IMR-90 (cell line): Measurements from ENCODE around the gene BET1. TPM values are rescaled to one million over a fixed set of nuclear protein-coding genes. Genes with fewer than 3 reads are reported as not detected.

ENCODE experiments used
- ATAC-seq: fragments of 200-7000 bp; cut with Tn5 transposase; 2 replicates; pipeline ENCODE4 v1.9.1; 2020; ENCODE audit warnings: low read depth, mild to moderate bottlenecking, moderate library complexity
- BruUV-seq: library from RNA; stranded (reverse); fragments of 400-500 nt; replicated peaks from 2 replicates; lab custom pipeline; 2021; lab: Mats Ljungman, UMichigan
- CTCF ChIA-PET: fragments of 300-600 bp; formaldehyde crosslinking; extraction: SDS; loops from one replicate; lab custom pipeline; 2021; ENCODE audit warnings: antibody characterized with exemption; lab: Yijun Ruan, JAX
- POLR2A ChIA-PET: fragments of 300-600 bp; sonication (Branson Sonifier 250); formaldehyde crosslinking; loops from one replicate; lab custom pipeline; 2022; ENCODE audit warnings: antibody characterized with exemption; ENCODE audit not compliant: unreplicated experiment; lab: Charles Lee
- DNase-seq: peaks from one replicate; pipeline ENCODE4 v3.0.0; 2013
- H2AFZ ChIP-seq: replicated peaks from 2 replicates; pipeline ENCODE3; 2013; ENCODE audit warnings: low read length, mild to moderate bottlenecking; ENCODE audit not compliant: poor library complexity
- H2AK5ac ChIP-seq: 2 replicates; pipeline ENCODE4 v1.6.1; 2013; ENCODE audit warnings: low read depth, low read length, inconsistent platforms
- H2AK9ac ChIP-seq: replicated peaks from 2 replicates; pipeline ENCODE3; 2013; ENCODE audit warnings: mild to moderate bottlenecking, low read depth, low read length, moderate library complexity; ENCODE audit not compliant: poor library complexity
- H2BK120ac ChIP-seq: 2 replicates; pipeline ENCODE4 v1.6.1; 2013; ENCODE audit warnings: low read depth, low read length, inconsistent platforms
- H2BK15ac ChIP-seq: 3 replicates; pipeline ENCODE4 v1.6.1; 2013; ENCODE audit warnings: low read depth, low read length, inconsistent platforms
- H2BK20ac ChIP-seq: 2 replicates; pipeline ENCODE4 v1.6.1; 2013; ENCODE audit warnings: low read depth, mild to moderate bottlenecking, inconsistent platforms, low read length, moderate library complexity
- H2BK5ac ChIP-seq: 2 replicates; pipeline ENCODE4 v1.6.1; 2013; ENCODE audit warnings: mild to moderate bottlenecking, low read depth, low read length, inconsistent platforms; ENCODE audit not compliant: poor library complexity, severe bottlenecking
- H3K14ac ChIP-seq: replicated peaks from 2 replicates; pipeline ENCODE4 v1.6.1; 2013; ENCODE audit warnings: low read depth, low read length, inconsistent platforms
- H3K18ac ChIP-seq: 2 replicates; pipeline ENCODE4 v1.6.1; 2013; ENCODE audit warnings: low read depth, low read length, control low read depth
- H3K23ac ChIP-seq: 2 replicates; pipeline ENCODE4 v1.6.1; 2013; ENCODE audit warnings: low read depth, low read length, inconsistent platforms
- H3K27ac ChIP-seq: 2 replicates; pipeline ENCODE4 v1.5.1; 2013; ENCODE audit warnings: mild to moderate bottlenecking, control low read depth, low read length; ENCODE audit not compliant: insufficient read depth
- H3K27me3 ChIP-seq: 2 replicates; pipeline ENCODE4 v1.6.1; 2013; ENCODE audit warnings: low read length; ENCODE audit not compliant: control insufficient read depth, insufficient read depth
- H3K36me3 ChIP-seq: 2 replicates; pipeline ENCODE4 v1.6.1; 2013; ENCODE audit warnings: low read length, mixed read lengths; ENCODE audit not compliant: control insufficient read depth, insufficient read depth
- H3K4ac ChIP-seq: 2 replicates; pipeline ENCODE4 v1.6.1; 2013; ENCODE audit warnings: low read depth, low read length, inconsistent platforms
- H3K4me1 ChIP-seq: 2 replicates; pipeline ENCODE4 v1.6.1; 2013; ENCODE audit warnings: low read length, mixed read lengths; ENCODE audit not compliant: control insufficient read depth, insufficient read depth
- H3K4me2 ChIP-seq: 2 replicates; pipeline ENCODE4 v1.6.1; 2013; ENCODE audit warnings: low read depth, mild to moderate bottlenecking, control low read depth, low read length, moderate library complexity
- H3K4me3 ChIP-seq: 2 replicates; pipeline ENCODE4 v1.5.1; 2013; ENCODE audit warnings: low read depth, mild to moderate bottlenecking, control low read depth, low read length, moderate library complexity; ENCODE audit not compliant: insufficient read depth
- H3K56ac ChIP-seq: 2 replicates; pipeline ENCODE4 v1.6.1; 2013; ENCODE audit warnings: low read length, inconsistent platforms; ENCODE audit not compliant: insufficient read depth; ENCODE audit errors: extremely low read depth
- H3K79me1 ChIP-seq, 2 experiments: 2 replicates each; pipeline ENCODE4 v1.6.1; 2013; ENCODE audit warnings: low read length in 2 of 2, inconsistent platforms in 1 of 2, low read depth in 1 of 2
- H3K9ac ChIP-seq: 2 replicates; pipeline ENCODE4 v1.6.1; 2013; ENCODE audit warnings: low read depth, low read length, control low read depth
- H3K9me1 ChIP-seq: 2 replicates; pipeline ENCODE4 v1.6.1; 2013; ENCODE audit warnings: low read length, inconsistent platforms; ENCODE audit not compliant: insufficient read depth
- H3K9me3 ChIP-seq: 2 replicates; pipeline ENCODE4 v1.6.1; 2013; ENCODE audit warnings: low read length; ENCODE audit not compliant: control insufficient read depth, insufficient read depth
- H4K20me1 ChIP-seq: 2 replicates; pipeline ENCODE4 v1.6.1; 2013; ENCODE audit warnings: low read length, inconsistent platforms; ENCODE audit not compliant: insufficient read depth
- H4K5ac ChIP-seq: 2 replicates; pipeline ENCODE4 v1.6.1; 2013; ENCODE audit warnings: mild to moderate bottlenecking, low read depth, low read length, control low read depth
- H4K8ac ChIP-seq, 2 experiments: 2 replicates each; pipeline ENCODE4 v1.6.1; 2013; ENCODE audit warnings: low read depth in 2 of 2, low read length in 2 of 2, control low read depth in 1 of 2, inconsistent platforms in 1 of 2
- H4K91ac ChIP-seq: 2 replicates; pipeline ENCODE4 v1.6.1; 2013; ENCODE audit warnings: low read depth, low read length, inconsistent platforms; ENCODE audit not compliant: insufficient read depth
- MXI1 ChIP-seq: IDR thresholded peaks from 2 replicates; pipeline ENCODE4 v1.6.1; 2012; ENCODE audit warnings: low read depth, mild to moderate bottlenecking, low read length, moderate library complexity, borderline replicate concordance
- RCOR1 ChIP-seq: IDR thresholded peaks from 2 replicates; pipeline ENCODE4 v1.6.1; 2012; ENCODE audit warnings: mild to moderate bottlenecking, low read length, improper control_type of control experiment; ENCODE audit not compliant: insufficient replicate concordance
- WGBS, 2 experiments: methylation state at CpG; one replicate each; pipeline versions ENCODE4 v1.1.5 to v1.1.7; 2013; ENCODE audit warnings: missing lambda C conversion rate in 2 of 2; ENCODE audit not compliant: insufficient read length in 1 of 2; ENCODE audit errors: extremely low coverage in 2 of 2; 5-methylcytosine and 5-hydroxymethylcytosine counted together
- dilution Hi-C: fragments of 300-500 bp; cut with HindIII; formaldehyde crosslinking; loops from one replicate; pipeline ENCODE4 v1.14.3; 2018; ENCODE audit warnings: low sequenced_read_pairs; ENCODE audit not compliant: unreplicated experiment
- in situ Hi-C: fragments of 300-500 bp; cut with MboI; formaldehyde crosslinking; loops from 3 replicates; pipeline ENCODE4 v1.14.3; 2019; ENCODE audit warnings: low sequenced_read_pairs, inconsistent platforms, mixed read lengths
- intact Hi-C: fragments of 100-400 bp; cut with micrococcal nuclease; formaldehyde crosslinking; loops from 2 replicates; pipeline ENCODE4 v1.10.0; 2022
- polyA plus RNA-seq, 3 experiments: library from polyadenylated mRNA; depleted of rRNA; stranded (reverse); fragments of >200 nt; gene quantifications; 2 replicates each; pipeline ENCODE4 v1.2.3, GENCODE V29; 2012; ENCODE audit warnings: low replicate concordance in 1 of 3
- total RNA-seq: library from RNA; depleted of rRNA; stranded (reverse); fragments of >200 nt; gene quantifications from 2 replicates; pipeline ENCODE4 v1.2.3, GENCODE V29; 2012

BET1 gene
- total and polyA plus RNA-seq, 2 of the 4 experiments (the other 2 are of a cell fraction) = 9.9 to 33.2 TPM

- Histone ChIP-seq H4K91ac (no peak overlapping the region), H3K27me3 (no peaks in the 10 kb centered on the region), H3K4me3 (no peak overlapping the region), H3K4me1 (peaks cover 2% of the 10 kb centered on the region; the same call in 1 of the 2 replicates), H2AK5ac (no peak overlapping the region), H3K14ac (no peak overlapping the region), H3K9me3 (no peaks in the 10 kb centered on the region), H2BK20ac (no peak overlapping the region), H3K4ac (no peak overlapping the region), H4K8ac (no peak overlapping the region), H3K18ac (no peak overlapping the region), H3K9me1 (peaks cover 7% of the 10 kb centered on the region), H3K4me2 (no peak overlapping the region), H3K79me1 (peaks cover 18 to 21% of the 10 kb centered on the region in 2 experiments), H2AFZ (no peak overlapping the region), H3K56ac (no peak overlapping the region), H2BK15ac (no peak overlapping the region), H3K9ac (no peak overlapping the region), H2AK9ac (no peak overlapping the region), H2BK5ac (no peak overlapping the region), H3K36me3 (no peaks in the 10 kb centered on the region), H4K5ac (no peak overlapping the region), H3K23ac (no peak overlapping the region), H2BK120ac (no peak overlapping the region), H3K27ac (no peak overlapping the region), H4K20me1 (peaks cover 4% of the 10 kb centered on the region; the same call in 1 of the 2 replicates)
- intact Hi-C loops = loop anchor here (2.0 kb wide), 1 partner anchor 83 kb away; no protein-coding TSS in a partner anchor
- in situ Hi-C loops = no loop called here
- WGBS, 2 experiments = no CpG with 5 or more reads among the region's 3 CpGs
- POLR2A ChIA-PET = no interaction called here
- no peak for ATAC-seq
- dilution Hi-C loops = no loop called here
- TF ChIP-seq RCOR1 (no peak), MXI1 (no peak)
- CTCF ChIA-PET = interaction anchor here (0.9 kb wide), 1 partner anchor 11 kb away, joined by 3 read pairs; no protein-coding TSS in a partner anchor
- no peak for DNase-seq
- no TSS peak for BruUV-seq
Measured at GRCh38 chr7:94005753-94006152, 1.6 kb upstream of the BET1 start.
